ENCODE results near the gene MAN2C1.
"Not testable (repeated sequence)": the region's sequence is repeated elsewhere in the genome, so short reads cannot be mapped to it uniquely, and the experiment has no call there.

MAN2C1 gene

GRCh38 chr15:75367913-75368688 is at the start of gene MAN2C1:
MAN2C1 (minus strand) TSS chr15:75368607; CDS start chr15:75368583, 24 bp downstream.
- DNase-seq (ENCODE audit: low read depth), result peak; percentile 85

- no peak for DNase-seq (ENCODE audit: low read depth)
Observed at GRCh38 chr15:75416584-75416983, 48.2 kb upstream of the MAN2C1 start.

- no peak for DNase-seq (ENCODE audit: low read depth)
Observed at GRCh38 chr15:75410196-75410595, 41.8 kb upstream of the MAN2C1 start.

- DNase-seq (ENCODE audit: low read depth), result no peak
Observed at GRCh38 chr15:75407083-75407482, 38.7 kb upstream of the MAN2C1 start.

- DNase-seq (ENCODE audit: low read depth), result no peak
Observed at GRCh38 chr15:75403892-75404291, 35.5 kb upstream of the MAN2C1 start.

GRCh38 chr15:75397494-75397893 is 29.1 kb upstream of the MAN2C1 start:
- DNase-seq (ENCODE audit: low read depth), result no peak

GRCh38 chr15:75389791-75390382 is 21.5 kb upstream of the MAN2C1 start:
- no peak for DNase-seq (ENCODE audit: low read depth)

- DNase-seq (ENCODE audit: low read depth), result not testable (repeated sequence)
Observed at GRCh38 chr15:75383986-75384385, 15.6 kb upstream of the MAN2C1 start.

GRCh38 chr15:75380773-75381172 is 12.4 kb upstream of the MAN2C1 start:
- DNase-seq (ENCODE audit: low read depth), result no peak

GRCh38 chr15:75371901-75372688 is 3.7 kb upstream of the MAN2C1 start:
- DNase-seq (ENCODE audit: low read depth), result no peak

GRCh38 chr15:75371486-75371885 is 3.1 kb upstream of the MAN2C1 start:
- DNase-seq (ENCODE audit: low read depth), result no peak

- no peak for DNase-seq (ENCODE audit: low read depth)
Observed at GRCh38 chr15:75369897-75370581, 1.6 kb upstream of the MAN2C1 start.

GRCh38 chr15:75368689-75369239 is 357 bp upstream of the MAN2C1 start:
- DNase-seq (ENCODE audit: low read depth), result no peak

- DNase-seq (ENCODE audit: low read depth), result no peak
Observed at GRCh38 chr15:75367406-75367912, 948 bp downstream of the MAN2C1 start.

GRCh38 chr15:75367006-75367405 is 1.4 kb downstream of the MAN2C1 start:
- no peak for DNase-seq (ENCODE audit: low read depth)

GRCh38 chr15:75366163-75366562 is 2.2 kb downstream of the MAN2C1 start:
- DNase-seq (ENCODE audit: low read depth), result no peak

GRCh38 chr15:75364881-75365280 is 3.5 kb downstream of the MAN2C1 start:
- DNase-seq (ENCODE audit: low read depth), result no peak

GRCh38 chr15:75363786-75364185 is 4.6 kb downstream of the MAN2C1 start:
- no peak for DNase-seq (ENCODE audit: low read depth)

GRCh38 chr15:75362642-75363249 is 5.7 kb downstream of the MAN2C1 start:
- no peak for DNase-seq (ENCODE audit: low read depth)

GRCh38 chr15:75361989-75362641 is 6.3 kb downstream of the MAN2C1 start:
- no peak for DNase-seq (ENCODE audit: low read depth)
